T follicular helper cell (primary cell): ENCODE data around the gene IRX2.

Source experiments
- DNase-seq: peaks from one replicate; pipeline ENCODE4 v3.0.0-alpha.2; 2020; ENCODE audit warnings: low read depth
- total RNA-seq, 2 experiments: gene quantifications; one replicate each; lab custom pipeline; 2026; lab: John Stamatoyannopoulos, UW

Gene IRX2
- 0 reads per million in 2 experiments for total RNA-seq

- DNase-seq: no peak
Measured at GRCh38 chr5:2751592-2752021, at the start of gene IRX2. Gene IRX2, minus strand, starts transcription at chr5:2751677. Its CDS starts 264 bp downstream, at chr5:2751413.

GRCh38 chr5:2800035-2800434 lies 48.6 kb upstream of the IRX2 start:
- no peak for DNase-seq

- DNase-seq: no peak
Measured at GRCh38 chr5:2797981-2798380, 46.5 kb upstream of the IRX2 start.

GRCh38 chr5:2797160-2797559 lies 45.7 kb upstream of the IRX2 start:
- DNase-seq: no peak

- no peak for DNase-seq
Measured at GRCh38 chr5:2783223-2783622, 31.7 kb upstream of the IRX2 start.

GRCh38 chr5:2782658-2783057 lies 31.2 kb upstream of the IRX2 start:
- DNase-seq: no peak

GRCh38 chr5:2780421-2781171 lies 29.1 kb upstream of the IRX2 start:
- DNase-seq: no peak

- DNase-seq: no peak
Measured at GRCh38 chr5:2779459-2779858, 28.0 kb upstream of the IRX2 start.

GRCh38 chr5:2776337-2777302 lies 25.1 kb upstream of the IRX2 start:
- DNase-seq: no peak

GRCh38 chr5:2773327-2773726 lies 21.9 kb upstream of the IRX2 start:
- no peak for DNase-seq

- DNase-seq: no peak
Measured at GRCh38 chr5:2767089-2767488, 15.6 kb upstream of the IRX2 start.

GRCh38 chr5:2764581-2764980 lies 13.1 kb upstream of the IRX2 start:
- DNase-seq: no peak

- no peak for DNase-seq
Measured at GRCh38 chr5:2763533-2763794, 12.0 kb upstream of the IRX2 start.

- DNase-seq: no peak
Measured at GRCh38 chr5:2762744-2763532, 11.5 kb upstream of the IRX2 start.

- DNase-seq: no peak
Measured at GRCh38 chr5:2761921-2762488, 10.5 kb upstream of the IRX2 start.

GRCh38 chr5:2759696-2760461 lies 8.4 kb upstream of the IRX2 start:
- no peak for DNase-seq

GRCh38 chr5:2759091-2759490 lies 7.6 kb upstream of the IRX2 start:
- no peak for DNase-seq

- DNase-seq: no peak
Measured at GRCh38 chr5:2758632-2759031, 7.2 kb upstream of the IRX2 start.

- no peak for DNase-seq
Measured at GRCh38 chr5:2757563-2758351, 6.3 kb upstream of the IRX2 start.
